ENCODE results near the gene AGER.

- TF ChIP-seq CTCF (conservative IDR thresholded peaks at IDR 0.05): no peak
- no peak for TF ChIP-seq ZFX (IDR thresholded peaks at IDR 0.05)
Observed at GRCh38 chr6:32191696-32192607, 7.9 kb upstream of the AGER start.
